GM18517 (cell line): ENCODE data around the gene RIMKLB.
"Not testable (repeated sequence)": the region's sequence is repeated elsewhere in the genome, so short reads cannot be mapped to it uniquely, and the experiment has no call there.

Experiments used
- ATAC-seq: cut with Tn5 transposase; IDR thresholded peaks from one replicate; pipeline ENCODE4 v1.9.1; 2021; ENCODE audit warnings: mild to moderate bottlenecking, moderate library complexity; ENCODE audit not compliant: unreplicated experiment

The RIMKLB gene

DNA sequence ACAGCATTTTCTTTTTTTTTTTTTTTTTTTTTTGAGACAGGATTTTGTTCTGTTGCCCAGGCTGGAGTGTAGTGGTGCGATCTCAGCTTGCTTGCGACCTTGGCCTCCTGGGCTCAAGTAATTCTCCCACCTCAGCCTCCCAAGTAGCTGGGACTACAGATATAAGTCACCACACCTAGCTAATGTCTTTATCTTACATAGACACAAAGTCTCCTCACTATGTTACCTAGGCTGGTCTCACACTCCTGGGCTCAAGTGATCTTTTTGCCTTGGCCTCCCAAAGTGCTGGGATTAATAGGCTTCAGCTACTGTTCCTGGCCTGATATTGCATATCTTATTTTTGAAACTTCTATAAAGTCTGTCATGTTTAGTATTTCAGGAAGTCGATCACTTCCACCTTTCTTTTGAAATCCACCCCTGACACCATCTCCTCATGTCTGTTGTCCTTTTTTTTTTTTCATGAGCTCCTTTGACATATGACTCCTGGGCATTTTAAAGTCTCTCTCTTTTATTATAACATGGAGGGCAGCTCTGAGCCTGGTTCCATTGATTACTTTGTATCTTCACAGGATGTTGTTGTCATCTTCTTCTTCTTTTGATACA lies 118.8 kb downstream of the RIMKLB start:
- no peak for ATAC-seq

DNA sequence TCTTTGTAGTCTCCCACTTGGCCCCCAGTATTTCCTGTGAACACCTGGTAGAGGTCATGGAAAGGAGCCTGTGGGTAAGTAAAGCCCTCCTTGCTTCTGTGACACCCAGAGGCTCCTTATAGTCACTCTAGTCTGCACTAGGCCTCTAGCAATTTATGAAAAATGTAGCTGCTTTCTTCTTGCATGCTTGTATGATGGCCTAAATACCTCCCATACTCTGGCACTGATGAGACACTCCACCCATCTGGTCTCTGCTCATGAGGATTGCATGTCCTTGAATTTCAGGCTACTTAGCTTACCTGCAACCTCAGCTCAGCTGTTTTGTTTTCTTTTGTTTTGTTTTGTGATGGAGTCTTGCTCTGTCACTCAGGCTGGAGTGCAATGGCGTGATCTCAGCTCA lies 120.1 kb downstream of the RIMKLB start:
- no peak for ATAC-seq

DNA sequence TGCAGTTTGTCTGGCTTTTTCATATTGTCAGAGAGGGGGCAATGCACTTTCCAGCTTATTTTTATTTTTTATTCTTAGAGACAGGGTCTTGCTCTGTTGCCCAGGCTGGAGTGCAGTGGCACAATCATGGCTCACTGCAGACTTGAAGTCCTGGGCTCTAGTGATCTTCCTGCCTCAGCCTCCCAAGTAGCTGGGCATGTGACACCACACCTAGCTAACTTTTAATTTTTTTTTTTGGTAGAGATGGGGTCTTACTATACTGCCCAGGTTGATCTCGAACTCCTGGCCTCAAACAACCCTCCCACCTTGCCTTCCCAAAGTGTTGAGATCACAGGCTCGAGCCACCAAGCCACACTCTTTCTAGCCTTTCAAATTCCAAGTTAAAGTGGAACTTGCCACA lies 120.7 kb downstream of the RIMKLB start:
- no peak for ATAC-seq

GRCh38 chr12:8819666-8819980 lies 121.8 kb downstream of the RIMKLB start:
- no peak for ATAC-seq

GRCh38 chr12:8820676-8821407 lies 123.1 kb downstream of the RIMKLB start:
- not testable (repeated sequence) for ATAC-seq

DNA sequence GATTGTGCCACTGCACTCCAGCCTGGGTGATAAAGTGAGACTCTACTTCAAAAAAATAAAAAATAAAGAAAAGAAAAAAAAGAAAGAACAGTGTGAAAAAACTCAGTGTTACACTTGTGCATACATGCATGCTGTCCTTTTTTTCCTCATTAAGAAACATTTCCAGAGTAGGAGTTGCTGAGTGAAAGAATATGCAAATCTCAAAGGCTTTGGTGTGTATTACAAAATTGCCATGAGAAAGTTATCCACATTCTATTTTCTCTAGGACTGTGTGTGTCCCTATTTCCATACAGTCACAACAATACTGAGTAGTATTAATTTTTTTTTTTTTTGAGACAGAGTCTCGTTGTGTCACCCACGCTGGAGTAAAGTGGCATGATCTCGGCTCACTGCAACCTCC lies 123.8 kb downstream of the RIMKLB start:
- no peak for ATAC-seq

GRCh38 chr12:8822298-8822697 lies 124.5 kb downstream of the RIMKLB start, which contains the start of gene A2ML1:
Gene A2ML1 (plus strand): TSS chr12:8822621. CDS start chr12:8822652, 31 bp downstream.
- no peak for ATAC-seq

DNA sequence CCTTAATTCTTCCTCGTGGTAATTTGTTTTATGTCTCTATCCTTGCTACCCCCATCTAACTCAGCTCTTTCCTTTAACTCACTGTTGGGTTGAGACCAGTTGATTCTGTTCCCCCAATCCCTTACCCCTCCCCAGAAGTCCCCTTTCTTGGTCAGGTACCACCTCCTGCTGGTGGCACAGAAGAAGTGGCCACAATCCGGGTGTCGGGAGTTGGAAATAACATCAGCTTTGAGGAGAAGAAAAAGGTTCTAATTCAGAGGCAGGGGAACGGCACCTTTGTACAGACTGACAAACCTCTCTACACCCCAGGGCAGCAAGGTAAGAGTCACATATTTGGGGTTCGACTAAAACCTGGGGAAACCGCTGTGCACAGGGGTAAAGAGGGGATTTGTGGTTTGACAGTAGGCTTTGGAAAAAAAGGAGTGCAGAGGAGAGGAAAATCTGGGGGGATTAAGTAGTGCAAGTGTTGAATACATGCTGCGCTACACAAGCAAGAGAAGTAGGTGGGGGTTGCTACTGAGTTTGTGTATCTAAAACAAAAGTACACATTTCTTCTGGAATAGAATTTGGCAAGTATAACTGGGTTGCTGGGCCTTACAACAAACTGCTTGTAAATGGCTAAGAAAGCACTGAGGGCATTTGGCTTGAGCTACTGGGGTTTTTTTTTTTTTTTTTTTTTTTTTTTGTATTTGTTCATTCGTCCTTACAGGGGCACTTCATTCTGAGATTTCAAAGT lies 125.9 kb downstream of the RIMKLB start:
- ATAC-seq = no peak

DNA sequence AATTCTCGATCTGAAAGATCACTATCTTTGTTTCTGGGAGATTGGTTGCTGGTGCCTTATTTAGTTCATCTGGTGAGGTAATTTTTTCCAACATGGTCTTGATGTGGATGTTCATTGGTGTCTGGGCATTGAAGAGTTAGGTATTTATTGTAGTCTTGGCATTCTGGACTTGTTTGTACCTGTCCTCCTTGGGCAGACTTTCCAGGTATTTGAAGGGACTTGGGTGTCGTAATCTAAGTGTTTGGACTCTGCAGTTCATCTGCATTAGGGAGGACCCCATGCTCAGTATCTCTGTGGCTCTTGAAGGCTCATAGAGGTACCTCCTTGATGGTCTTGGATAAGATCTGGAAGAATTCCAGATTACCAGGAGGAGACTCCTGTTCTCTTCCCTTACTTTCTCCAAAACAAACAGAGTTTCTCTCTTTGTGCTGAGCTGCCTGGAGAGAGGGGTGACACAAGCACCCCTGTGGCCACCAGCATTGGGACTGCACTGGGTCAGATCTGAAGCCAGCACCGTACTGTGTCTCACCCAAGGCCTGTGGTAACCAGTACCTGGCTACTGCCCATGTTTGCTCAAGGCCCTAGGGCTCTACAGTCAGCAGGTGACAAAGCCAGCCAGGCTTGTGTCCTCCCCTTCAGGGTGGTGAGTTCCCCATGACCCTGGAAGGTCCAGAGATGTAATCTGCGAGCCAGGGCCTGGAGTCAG lies 129.9 kb downstream of the RIMKLB start:
- no peak for ATAC-seq

- ATAC-seq = no peak
Observed at GRCh38 chr12:8828257-8829124, 130.7 kb downstream of the RIMKLB start.

DNA sequence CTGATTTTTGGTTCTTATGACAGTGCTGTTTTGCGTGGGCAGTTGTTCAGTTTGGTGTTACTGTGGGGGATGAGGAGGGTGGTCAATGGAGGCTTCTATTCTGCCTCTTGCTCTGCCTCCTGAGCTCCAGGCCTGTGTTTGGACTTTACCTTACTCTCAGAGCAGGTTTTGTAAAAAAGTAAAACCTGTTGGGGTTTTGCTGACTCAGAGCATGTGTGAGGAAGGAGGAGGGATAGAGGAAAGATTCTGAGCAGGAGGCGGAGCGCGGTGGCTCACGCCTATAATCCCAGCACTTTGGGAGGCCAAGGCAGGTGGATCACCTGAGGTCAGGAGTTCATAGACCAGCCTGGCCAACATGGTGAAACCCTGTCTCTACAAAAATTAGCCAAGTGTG lies 131.3 kb downstream of the RIMKLB start:
- ATAC-seq = no peak

DNA sequence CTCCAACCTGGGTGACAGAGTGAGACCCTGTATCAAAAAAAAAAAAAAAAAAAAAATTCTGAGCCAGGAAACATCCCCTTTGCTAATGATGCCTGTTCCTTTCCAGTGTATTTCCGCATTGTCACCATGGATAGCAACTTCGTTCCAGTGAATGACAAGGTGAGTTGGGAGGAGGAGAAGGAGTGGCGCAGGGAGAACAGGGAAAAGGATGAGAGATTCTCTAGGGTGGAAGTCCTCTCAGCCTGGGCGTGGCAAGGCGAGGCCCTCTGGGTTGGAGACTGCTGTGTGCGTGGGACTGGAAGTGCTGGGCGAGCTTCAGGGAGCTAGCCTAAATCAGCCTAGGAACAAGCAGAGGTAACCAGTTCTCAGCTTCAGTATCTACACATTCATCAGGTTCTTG lies 131.8 kb downstream of the RIMKLB start:
- ATAC-seq = no peak

DNA sequence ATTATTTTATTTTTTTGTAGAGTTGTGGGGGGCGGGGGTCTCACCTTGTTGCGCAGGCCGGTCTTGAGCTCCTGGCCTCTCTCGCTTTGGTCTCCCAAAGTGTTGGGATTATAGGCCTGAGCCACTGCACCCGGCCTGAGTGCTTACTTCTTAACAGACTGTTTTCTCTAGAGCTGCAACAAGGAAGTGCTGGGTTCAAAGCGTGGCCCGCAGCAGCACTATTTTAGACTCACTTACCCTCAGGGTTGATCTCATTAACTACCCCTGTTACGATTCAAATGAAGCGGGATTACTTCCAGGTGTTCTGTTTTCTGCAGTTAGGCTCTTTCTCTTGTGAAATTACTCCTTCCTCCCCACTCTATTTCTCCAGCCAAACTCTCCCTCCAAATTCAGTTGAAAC lies 133.3 kb downstream of the RIMKLB start:
- no peak for ATAC-seq

GRCh38 chr12:8832500-8832899 lies 134.7 kb downstream of the RIMKLB start:
- no peak for ATAC-seq
